Measurements from ENCODE around the gene CPVL.

The CPVL gene

GRCh38 chr7:29156907-29157452, 10.6 kb upstream of the CPVL start:
- DNase-seq (ENCODE audit: low read depth in 2 of 2), result no peak

- no peak for DNase-seq (ENCODE audit: low read depth in 2 of 2)
Observed at GRCh38 chr7:29154076-29154475, 7.7 kb upstream of the CPVL start.

GRCh38 chr7:29150856-29151255, 4.5 kb upstream of the CPVL start:
- no peak for DNase-seq (ENCODE audit: low read depth in 2 of 2)

- no peak for DNase-seq (ENCODE audit: low read depth in 2 of 2)
Observed at GRCh38 chr7:29149036-29149435, 2.7 kb upstream of the CPVL start.

- no peak for DNase-seq (ENCODE audit: low read depth in 2 of 2)
Observed at GRCh38 chr7:29147821-29148220, 1.5 kb upstream of the CPVL start.

GRCh38 chr7:29146888-29147609, 712 bp upstream of the CPVL start:
- no peak for DNase-seq (ENCODE audit: low read depth in 2 of 2)

- no peak for DNase-seq (ENCODE audit: low read depth in 2 of 2)
Observed at GRCh38 chr7:29145553-29146056, 732 bp downstream of the CPVL start.

- DNase-seq (ENCODE audit: low read depth in 2 of 2), result no peak
Observed at GRCh38 chr7:29143751-29144150, 2.6 kb downstream of the CPVL start.

GRCh38 chr7:29142021-29142727, 4.2 kb downstream of the CPVL start:
- DNase-seq (ENCODE audit: low read depth in 2 of 2), result no peak

- DNase-seq (ENCODE audit: low read depth in 2 of 2), result no peak
Observed at GRCh38 chr7:29140873-29141468, 5.4 kb downstream of the CPVL start.

- no peak for DNase-seq (ENCODE audit: low read depth in 2 of 2)
Observed at GRCh38 chr7:29139796-29140195, 6.5 kb downstream of the CPVL start.

- DNase-seq (ENCODE audit: low read depth in 2 of 2), result no peak
Observed at GRCh38 chr7:29139191-29139590, 7.1 kb downstream of the CPVL start.

- DNase-seq (ENCODE audit: low read depth in 2 of 2), result no peak
Observed at GRCh38 chr7:29138588-29138987, 7.7 kb downstream of the CPVL start.

- DNase-seq (ENCODE audit: low read depth in 2 of 2), result no peak
Observed at GRCh38 chr7:29135846-29136245, 10.5 kb downstream of the CPVL start.

- DNase-seq (ENCODE audit: low read depth in 2 of 2), result no peak
Observed at GRCh38 chr7:29132980-29133379, 13.4 kb downstream of the CPVL start.

- no peak for DNase-seq (ENCODE audit: low read depth in 2 of 2)
Observed at GRCh38 chr7:29131678-29132077, 14.7 kb downstream of the CPVL start.

GRCh38 chr7:29130096-29130495, 16.2 kb downstream of the CPVL start:
- no peak for DNase-seq (ENCODE audit: low read depth in 2 of 2)

GRCh38 chr7:29127527-29127926, 18.8 kb downstream of the CPVL start:
- no peak for DNase-seq (ENCODE audit: low read depth in 2 of 2)

GRCh38 chr7:29126804-29127203, 19.5 kb downstream of the CPVL start:
- no peak for DNase-seq (ENCODE audit: low read depth in 2 of 2)

GRCh38 chr7:29123626-29124190, 22.6 kb downstream of the CPVL start:
- no peak for DNase-seq (ENCODE audit: low read depth in 2 of 2)

- DNase-seq (ENCODE audit: low read depth in 2 of 2), result no peak
Observed at GRCh38 chr7:29122759-29123158, 23.6 kb downstream of the CPVL start.

GRCh38 chr7:29122081-29122480, 24.3 kb downstream of the CPVL start:
- no peak for DNase-seq (ENCODE audit: low read depth in 2 of 2)

All from stimulated activated CD8-positive, alpha-beta memory T cell treated with anti-CD3 and anti-CD28 coated beads, Interleukin-7, amount 100 ng/mL, for 1 hour (primary cell).